Adrenal gland (tissue), 19 donors: ENCODE results near the gene PRPF18. TPM values are rescaled to one million over a fixed set of nuclear protein-coding genes. Genes with fewer than 3 reads are reported as not detected.
"Not testable (repeated sequence)": the region's sequence is repeated elsewhere in the genome, so short reads cannot be mapped to it uniquely, and the experiment has no call there.

Source experiments
- DNase-seq, 7 donors: peaks; one replicate each; pipeline ENCODE4 v3.0.0-alpha.2; 2019 to 2020
- H3K27ac ChIP-seq, 5 donors: fragments of 200-600 bp; sonication (generic) in 4 of 5; 1 replicate in 3 of 5; 2 replicates in 2 of 5; pipeline versions ENCODE4 v1.5.1 to v1.8.0; 2016 to 2020; ENCODE audit warnings: mild to moderate bottlenecking in 1 of 5
- H3K27me3 ChIP-seq: fragments of 200-600 bp; 2 replicates; pipeline ENCODE4 v1.8.0; 2021
- H3K36me3 ChIP-seq, 2 donors: fragments of 200-600 bp; replicated peaks in 1 of 2; 1 replicate in 1 of 2; 2 replicates in 1 of 2; pipeline versions ENCODE4 v1.5.1 to v1.8.0; 2018 to 2022
- H3K4me1 ChIP-seq, 2 donors: fragments of 200-600 bp; replicated peaks in 1 of 2; 1 replicate in 1 of 2; 2 replicates in 1 of 2; pipeline versions ENCODE4 v1.5.1 to v1.8.0; 2018 to 2021
- H3K4me3 ChIP-seq, 4 donors: fragments of 200-600 bp; sonication (generic) in 3 of 4; one replicate each; pipeline ENCODE4 v1.5.1; 2016 to 2018
- H3K9me3 ChIP-seq, 3 donors: fragments of 200-600 bp; sonication (generic) in 1 of 3; replicated peaks in 1 of 3; 1 replicate in 2 of 3; 2 replicates in 1 of 3; pipeline versions ENCODE4 v1.5.1 to v1.8.0; 2016 to 2021
- POLR2A ChIP-seq, 2 donors: fragments of 450-650 bp; IDR thresholded peaks; one replicate each; pipeline ENCODE4 v1.6.1; 2017; ENCODE audit warnings: antibody characterized with exemption in 2 of 2, mild to moderate bottlenecking in 2 of 2, moderate library complexity in 1 of 2
- WGBS, 4 donors: extraction: QIAGEN DNeasy Blood & Tissue Kit in 2 of 4; methylation state at CpG; one replicate each; pipeline versions ENCODE4 v1.1.5 to v1.1.7; 2013 to 2017; 5-methylcytosine and 5-hydroxymethylcytosine counted together
- intact Hi-C, 2 donors: fragments of 100-400 bp; cut with DNase I; formaldehyde crosslinking; loops; one replicate each; pipeline versions ENCODE4 v1.14.1 to v1.15.0; 2022 to 2023
- long read RNA-seq, 10 donors: library from polyadenylated mRNA in 3 of 10; unstranded in 2 of 10; stranded (forward) in 1 of 10; transcript quantifications; one replicate each; pipeline ENCODE4 v2.0.0 and lab custom pipeline, GENCODE V29; 2021 to 2026
- polyA plus RNA-seq, 3 donors: library from polyadenylated mRNA; stranded (reverse); fragments of 200-250 nt in 2 of 3; fragments of 350-450 nt in 1 of 3; fragmentation: Illumina TruSeq in 1 of 3; extraction: RNeasy Lipid Tissue Mini Kit (QIAGEN cat#74804) in 1 of 3; gene quantifications; one replicate each; pipeline ENCODE4 v1.2.3, GENCODE V29; 2013 to 2014
- total RNA-seq, 9 donors: library from RNA; depleted of rRNA in 4 of 9; stranded (reverse); fragments of >200 nt in 4 of 9; fragments of 120-200 nt in 1 of 9; fragmentation: NEBNext Ultra II Directional in 1 of 9; extraction: Animal tissue kit (Norgen Biotek cat#: 25700) in 1 of 9; gene quantifications; one replicate each; pipeline versions ENCODE4 v1.1.0 to v1.2.4, GENCODE V29; 2013 to 2023
- TF ChIP-seq, protein P1 (sequence below), 6 experiments: fragments of 450-650 bp in 4 of 6; fragments of 200-600 bp in 2 of 6; sonication (generic) in 1 of 6; IDR thresholded peaks; 1 replicate in 5 of 6; 2 replicates in 1 of 6; pipeline versions ENCODE4 v1.5.1 to v1.8.0; 2016 to 2021; ENCODE audit warnings: antibody characterized with exemption in 6 of 6, mild to moderate bottlenecking in 2 of 6, moderate library complexity in 1 of 6
- donor health status: healthy with polysubstance abuse.
- donor health status: Bipolar disorder and iron deficiency.
- donor health status: DM: yes; HTN: yes; CAD: no.
- donor health status: DM: no; HTN: no; CAD: no.
- donor health status: DM: no; HTN: no; CAD: no.
- donor health status: DM: yes; HTN: yes; CAD: no.

Gene PRPF18, protein sequence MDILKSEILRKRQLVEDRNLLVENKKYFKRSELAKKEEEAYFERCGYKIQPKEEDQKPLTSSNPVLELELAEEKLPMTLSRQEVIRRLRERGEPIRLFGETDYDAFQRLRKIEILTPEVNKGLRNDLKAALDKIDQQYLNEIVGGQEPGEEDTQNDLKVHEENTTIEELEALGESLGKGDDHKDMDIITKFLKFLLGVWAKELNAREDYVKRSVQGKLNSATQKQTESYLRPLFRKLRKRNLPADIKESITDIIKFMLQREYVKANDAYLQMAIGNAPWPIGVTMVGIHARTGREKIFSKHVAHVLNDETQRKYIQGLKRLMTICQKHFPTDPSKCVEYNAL
- total RNA-seq (10 to 100 TPM; 13.9 to 36.7 (median 19.6) TPM), polyA plus RNA-seq (10 to 100 TPM in 2 of 3 donors, 1 to 10 TPM in 1; 4.9 to 33.9 (median 10.5) TPM)
- long read RNA-seq, donor 1, transcript PRPF18-202 (10 exons, 1,717 nt): major isoform, 9 of 9 reads
- long read RNA-seq, donor 1, partial matches to known transcripts: 0 of 9 reads
- long read RNA-seq, donor 1, other reads (novel, unspliced or antisense): 0 of 9 reads
- long read RNA-seq, donor 2, transcript PRPF18-202 (10 exons, 1,717 nt): major isoform, 6 of 6 reads
- long read RNA-seq, donor 2, partial matches to known transcripts: 0 of 6 reads
- long read RNA-seq, donor 2, other reads (novel, unspliced or antisense): 0 of 6 reads
- long read RNA-seq, donor 3, transcript PRPF18-202 (10 exons, 1,717 nt): major isoform, 11 of 11 reads
- long read RNA-seq, donor 3, partial matches to known transcripts: 0 of 11 reads
- long read RNA-seq, donor 3, other reads (novel, unspliced or antisense): 0 of 11 reads
- long read RNA-seq, donor 4, transcript PRPF18-202 (10 exons, 1,717 nt): major isoform, 20 of 24 reads
- long read RNA-seq, donor 4, partial matches to known transcripts: 0 of 24 reads
- long read RNA-seq, donor 4, other reads (novel, unspliced or antisense): 4 of 24 reads
- long read RNA-seq, donor 5, transcript PRPF18-202 (10 exons, 1,717 nt): major isoform, 21 of 27 reads
- long read RNA-seq, donor 5, partial matches to known transcripts: 4 of 27 reads
- long read RNA-seq, donor 5, other reads (novel, unspliced or antisense): 2 of 27 reads
- long read RNA-seq, donor 6, transcript PRPF18-202 (10 exons, 1,717 nt): major isoform, 9 of 17 reads
- long read RNA-seq, donor 6, partial matches to known transcripts: 5 of 17 reads
- long read RNA-seq, donor 6, other reads (novel, unspliced or antisense): 3 of 17 reads
- long read RNA-seq, donor 7, partial matches to known transcripts: 0 of 2 reads
- long read RNA-seq, donor 7, other reads (novel, unspliced or antisense): 0 of 2 reads
- long read RNA-seq, donor 8, transcript PRPF18-202 (10 exons, 1,717 nt): major isoform, 9 of 9 reads
- long read RNA-seq, donor 8, partial matches to known transcripts: 0 of 9 reads
- long read RNA-seq, donor 8, other reads (novel, unspliced or antisense): 0 of 9 reads
- long read RNA-seq, donor 9, transcript PRPF18-202 (10 exons, 1,717 nt): major isoform, 5 of 5 reads
- long read RNA-seq, donor 9, partial matches to known transcripts: 0 of 5 reads
- long read RNA-seq, donor 9, other reads (novel, unspliced or antisense): 0 of 5 reads
- long read RNA-seq, donor 10, partial matches to known transcripts: 0 of 1 reads
- long read RNA-seq, donor 10, other reads (novel, unspliced or antisense): 0 of 1 reads

DNA sequence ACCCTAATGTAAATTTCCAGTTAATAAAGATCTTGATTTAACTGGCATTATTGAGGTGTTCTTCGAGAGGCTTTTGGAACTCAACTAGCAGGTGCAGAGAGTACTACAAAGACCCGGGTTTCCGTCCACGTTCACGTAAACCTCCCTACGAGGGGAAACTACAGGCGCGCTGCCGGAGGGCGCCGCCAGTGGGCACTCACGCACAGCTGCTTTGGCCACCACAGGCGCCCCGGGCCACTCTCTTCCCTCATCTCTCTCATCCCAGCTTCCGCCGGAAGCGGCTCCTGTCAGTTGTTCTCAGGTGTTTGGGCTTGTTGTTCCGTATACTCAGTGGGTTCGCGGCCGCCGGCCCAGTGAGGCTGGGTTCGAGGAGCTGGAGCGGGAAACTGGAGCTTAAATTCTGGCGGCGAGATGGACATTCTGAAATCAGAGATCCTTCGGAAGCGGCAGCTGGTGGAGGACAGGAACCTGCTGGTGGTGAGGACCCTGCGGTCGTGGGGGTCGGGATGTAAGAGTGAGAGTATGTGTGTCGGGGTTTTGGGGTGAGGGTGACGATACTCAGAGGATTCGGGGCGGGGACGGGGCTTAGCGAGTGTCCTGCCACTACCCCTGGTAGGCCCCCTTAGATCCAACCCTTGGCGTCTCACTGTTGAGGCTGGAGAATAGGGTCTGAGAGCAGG lies at the start of gene PRPF18:
PRPF18 (plus strand) TSS at position 290 of the 680 bp plus-strand sequence; CDS start at position 412, 122 bp downstream.
- intact Hi-C loops: no loop called here
- Histone ChIP-seq H3K9me3 (no peaks in the 10 kb centered on the region), H3K27ac (peak within 1 kb of the TSS in 2 of 5 donors; percentile 32 to 63), H3K4me3 (peak within 1 kb of the TSS; percentile 92 to 99 (median 96)), H3K36me3 (no peaks in the 10 kb centered on the region), H3K27me3 (peaks cover 14% of the 10 kb centered on the region), H3K4me1 (peaks cover 8 to 15% of the 10 kb centered on the region in 2 donors)
- peak; percentile 90 to 97 (median 93) for DNase-seq
- WGBS, 4 donors: 0 to 1% (median 1%) methylated on average over 17 to 38 of the region's 38 CpGs
- TF ChIP-seq, protein P1, sequence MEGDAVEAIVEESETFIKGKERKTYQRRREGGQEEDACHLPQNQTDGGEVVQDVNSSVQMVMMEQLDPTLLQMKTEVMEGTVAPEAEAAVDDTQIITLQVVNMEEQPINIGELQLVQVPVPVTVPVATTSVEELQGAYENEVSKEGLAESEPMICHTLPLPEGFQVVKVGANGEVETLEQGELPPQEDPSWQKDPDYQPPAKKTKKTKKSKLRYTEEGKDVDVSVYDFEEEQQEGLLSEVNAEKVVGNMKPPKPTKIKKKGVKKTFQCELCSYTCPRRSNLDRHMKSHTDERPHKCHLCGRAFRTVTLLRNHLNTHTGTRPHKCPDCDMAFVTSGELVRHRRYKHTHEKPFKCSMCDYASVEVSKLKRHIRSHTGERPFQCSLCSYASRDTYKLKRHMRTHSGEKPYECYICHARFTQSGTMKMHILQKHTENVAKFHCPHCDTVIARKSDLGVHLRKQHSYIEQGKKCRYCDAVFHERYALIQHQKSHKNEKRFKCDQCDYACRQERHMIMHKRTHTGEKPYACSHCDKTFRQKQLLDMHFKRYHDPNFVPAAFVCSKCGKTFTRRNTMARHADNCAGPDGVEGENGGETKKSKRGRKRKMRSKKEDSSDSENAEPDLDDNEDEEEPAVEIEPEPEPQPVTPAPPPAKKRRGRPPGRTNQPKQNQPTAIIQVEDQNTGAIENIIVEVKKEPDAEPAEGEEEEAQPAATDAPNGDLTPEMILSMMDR (IDR thresholded peaks at IDR 0.05): peak; percentile 87 to 97 (median 92)
- peak in 1 of 2 donors; percentile 38 for TF ChIP-seq POLR2A (IDR thresholded peaks at IDR 0.05)

DNA sequence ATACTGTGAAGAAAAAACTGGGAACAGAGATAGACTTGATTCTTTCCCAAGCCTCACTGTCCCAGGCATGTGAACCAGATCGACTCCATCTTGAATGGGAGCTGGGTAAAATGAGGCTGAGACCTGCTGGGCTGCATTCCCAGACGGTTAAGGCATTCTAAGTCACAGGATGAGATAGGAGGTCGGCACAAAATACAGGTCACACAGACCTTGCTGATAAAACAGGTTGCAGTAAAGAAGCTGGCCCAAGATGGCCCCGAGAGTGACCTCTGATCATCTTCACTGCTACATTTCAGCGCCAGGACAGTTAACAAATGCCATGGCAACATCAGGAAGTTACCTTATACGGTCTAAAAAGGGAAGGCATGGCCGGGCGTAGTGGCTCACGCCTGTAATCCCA lies 48.8 kb upstream of the PRPF18 start:
- H3K36me3 ChIP-seq, H3K4me3 ChIP-seq, H3K4me1 ChIP-seq, H3K27me3 ChIP-seq, H3K9me3 ChIP-seq, DNase-seq, intact Hi-C loops, H3K27ac ChIP-seq: not testable (repeated sequence)
- WGBS, 4 donors: 49 to 71% (median 61%) methylated on average over 9 of the region's 9 CpGs

DNA sequence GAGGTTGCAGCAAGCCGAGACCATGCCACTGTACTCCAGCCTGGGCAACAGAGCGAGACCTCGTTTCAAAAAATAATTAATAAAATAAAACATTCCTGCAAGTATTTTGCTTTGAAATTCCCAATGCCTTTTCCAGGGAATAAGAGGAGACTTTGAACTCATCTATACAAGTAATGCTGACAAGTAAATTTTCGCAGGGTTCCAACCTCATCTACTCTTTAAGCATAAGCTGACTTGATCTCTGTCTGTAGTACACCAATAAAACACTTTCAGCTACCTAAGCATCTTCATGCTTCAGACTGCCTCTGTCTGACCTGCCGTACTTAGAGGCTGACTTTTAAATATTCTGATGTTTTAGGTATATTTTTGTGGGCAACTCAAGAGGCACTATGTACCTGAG lies 44.2 kb upstream of the PRPF18 start:
- Histone ChIP-seq H3K36me3 (no peaks in the 10 kb centered on the region), H3K9me3 (no peaks in the 10 kb centered on the region), H3K27ac (no peak overlapping the region), H3K4me1 (no peaks in the 10 kb centered on the region), H3K4me3 (no peak overlapping the region), H3K27me3 (peaks cover 5% of the 10 kb centered on the region)
- intact Hi-C loops: no loop called here
- no peak for TF ChIP-seq POLR2A (IDR thresholded peaks at IDR 0.05)
- TF ChIP-seq, protein P1 (IDR thresholded peaks at IDR 0.05): no peak
- 78 to 85% (median 83%) methylated on average over 5 of the region's 5 CpGs for WGBS, 4 donors
- DNase-seq: no peak
